G401 (cell line): ENCODE data around the gene FOXD4L4. TPM values are rescaled to one million over a fixed set of nuclear protein-coding genes. Genes with fewer than 3 reads are reported as not detected.
"Not testable (repeated sequence)": the region's sequence is repeated elsewhere in the genome, so short reads cannot be mapped to it uniquely, and the experiment has no call there.

Experiments used
- DNase-seq: peaks from one replicate; pipeline ENCODE4 v3.0.0-alpha.2; 2015; ENCODE audit warnings: low spot score
- in situ Hi-C: cut with HindIII; loops from 2 replicates; pipeline ENCODE4 v1.10.0; 2016; ENCODE audit warnings: low sequenced_read_pairs, mixed read lengths
- total RNA-seq: library from RNA; depleted of rRNA; stranded (reverse); fragments of >200 nt; shearing (Covaris generic); gene quantifications from 2 replicates; pipeline ENCODE4 v1.2.3, GENCODE V29; 2014; rRNA removed

FOXD4L4 gene
- 0.12 TPM in 1 of 2 replicates, not detected in the other for total RNA-seq

- DNase-seq, in situ Hi-C loops: not testable (repeated sequence)
Measured at GRCh38 chr9:65737096-65737564, at the start of gene FOXD4L4. Gene FOXD4L4 (plus strand): TSS chr9:65737146. CDS start chr9:65737146, 0 bp downstream.

- in situ Hi-C loops, DNase-seq: not testable (repeated sequence)
Measured at GRCh38 chr9:65703550-65703949, 33.4 kb upstream of the FOXD4L4 start.

- in situ Hi-C loops, DNase-seq: not testable (repeated sequence)
Measured at GRCh38 chr9:65714445-65714844, 22.5 kb upstream of the FOXD4L4 start.

GRCh38 chr9:65738133-65738532 lies 1.2 kb downstream of the FOXD4L4 start:
- in situ Hi-C loops, DNase-seq: not testable (repeated sequence)

Other genes with a start within 250 kb of the FOXD4L4 start
- 29.8 and 39.9 TPM in 2 replicates for gene ZNG1E, start 61.2 kb upstream of the FOXD4L4 start, total RNA-seq